ENCODE results near the gene CHI3L2. TPM values are rescaled to one million over a fixed set of nuclear protein-coding genes. Genes with fewer than 3 reads are reported as not detected.
A peak's percentile ranks its signal among the peaks of the same experiment; 100 is the strongest.

The CHI3L2 gene
- total and polyA plus RNA-seq, 2 donors (not counting 1 experiment from before 2014, with no cell fraction given) = 9.2 to 31.5 TPM

GRCh38 chr1:111272081-111272480 lies 44.6 kb downstream of the CHI3L2 start:
- Histone ChIP-seq H4K20me1 (ENCODE audit: control insufficient read depth, insufficient read depth, low read length, poor library complexity, severe bottlenecking) (no peaks in the 10 kb centered on the region), H3K4me2 (replicated peaks; ENCODE audit: low read depth, low read length, poor library complexity, severe bottlenecking) (peak overlapping the region; percentile 81), H3K27me3 (replicated peaks in 1 of 4; ENCODE audit: control extremely low read depth in 1 of 4, control insufficient read depth in 3 of 4, insufficient read depth in 4 of 4, low read length in 3 of 4) (peaks cover 0 to 35% (median 25%) of the 10 kb centered on the region in 4 experiments), H3K9me3 (ENCODE audit: control extremely low read depth in 1 of 3, control insufficient read depth in 2 of 3, insufficient read depth in 1 of 3, low read length in 2 of 3) (peaks cover 3 to 13% (median 6%) of the 10 kb centered on the region in 3 donors), H2AFZ (ENCODE audit: insufficient read depth, low read depth, low read length, poor library complexity, severe bottlenecking) (no peak overlapping the region), H3K79me2 (ENCODE audit: control insufficient read depth, insufficient read depth, low read length) (no peaks in the 10 kb centered on the region), H3K4me1 (ENCODE audit: control insufficient read depth in 2 of 2, insufficient read depth in 2 of 2, low read length in 2 of 2) (peaks cover 21 to 22% of the 10 kb centered on the region in 2 donors), H3K4me3 (ENCODE audit: control extremely low read depth in 1 of 5, extremely low read depth in 1 of 5, insufficient read depth in 1 of 5, low read depth in 2 of 5, low read length in 4 of 5) (no peak overlapping the region), H3K36me3 (replicated peaks in 1 of 2; ENCODE audit: control extremely low read depth in 1 of 2, control insufficient read depth in 1 of 2, extremely low read depth in 1 of 2, insufficient read depth in 2 of 2, low read length in 1 of 2) (no peaks in the 10 kb centered on the region), H3K27ac (ENCODE audit: low read length in 2 of 2) (no peak overlapping the region), H3K9ac (ENCODE audit: low read length) (no peak overlapping the region)
- ChIA-PET POLR2A (interaction anchor here (0.6 kb wide), 1 partner anchor 51 kb away, joined by 5 read pairs; no protein-coding TSS in a partner anchor), CTCF (no interaction called here)
- Mint-ChIP-seq H3K27ac (no peak overlapping the region), H3K27me3 (peaks cover 36% of the 10 kb centered on the region), H3K9me3 (ENCODE audit: insufficient read depth) (no peaks in the 10 kb centered on the region), H3K4me1 (peaks cover 21% of the 10 kb centered on the region), H3K4me3 (peak overlapping the region; percentile 81)
- DNase-seq (no peak), ATAC-seq (ENCODE audit: low read depth) (no peak)
- intact Hi-C loops (cut with micrococcal nuclease) = no loop called here
- TF ChIP-seq EZH2 (IDR thresholded peaks at IDR 0.05; ENCODE audit: borderline replicate concordance, insufficient read depth, low read depth, low read length, poor library complexity, severe bottlenecking) (no peak), CTCF (IDR thresholded peaks at IDR 0.05) (no peak)
- 100% methylated on average over 1 of the region's 3 CpGs for WGBS (ENCODE audit: insufficient coverage)

- ATAC-seq (ENCODE audit: low read depth) (no peak), DNase-seq (no peak)
- intact Hi-C loops (cut with micrococcal nuclease) = no loop called here
- Mint-ChIP-seq H3K27me3 (peaks cover 42% of the 10 kb centered on the region), H3K4me1 (peaks cover 21% of the 10 kb centered on the region), H3K27ac (no peak overlapping the region), H3K9me3 (ENCODE audit: insufficient read depth) (no peaks in the 10 kb centered on the region), H3K4me3 (peak overlapping the region; percentile 12)
- TF ChIP-seq CTCF (IDR thresholded peaks at IDR 0.05) (no peak), EZH2 (IDR thresholded peaks at IDR 0.05; ENCODE audit: borderline replicate concordance, insufficient read depth, low read depth, low read length, poor library complexity, severe bottlenecking) (no peak)
- Histone ChIP-seq H3K4me3 (ENCODE audit: control extremely low read depth in 1 of 5, extremely low read depth in 1 of 5, insufficient read depth in 1 of 5, low read depth in 2 of 5, low read length in 4 of 5) (no peak overlapping the region), H3K27ac (ENCODE audit: low read length in 2 of 2) (no peak overlapping the region), H3K79me2 (ENCODE audit: control insufficient read depth, insufficient read depth, low read length) (no peaks in the 10 kb centered on the region), H3K27me3 (replicated peaks in 1 of 4; ENCODE audit: control extremely low read depth in 1 of 4, control insufficient read depth in 3 of 4, insufficient read depth in 4 of 4, low read length in 3 of 4) (peaks cover 0 to 31% (median 25%) of the 10 kb centered on the region in 4 experiments), H4K20me1 (ENCODE audit: control insufficient read depth, insufficient read depth, low read length, poor library complexity, severe bottlenecking) (no peaks in the 10 kb centered on the region), H3K36me3 (replicated peaks in 1 of 2; ENCODE audit: control extremely low read depth in 1 of 2, control insufficient read depth in 1 of 2, extremely low read depth in 1 of 2, insufficient read depth in 2 of 2, low read length in 1 of 2) (no peaks in the 10 kb centered on the region), H3K9ac (ENCODE audit: low read length) (no peak overlapping the region), H2AFZ (ENCODE audit: insufficient read depth, low read depth, low read length, poor library complexity, severe bottlenecking) (no peak overlapping the region), H3K4me1 (ENCODE audit: control insufficient read depth in 2 of 2, insufficient read depth in 2 of 2, low read length in 2 of 2) (peaks cover 21 to 22% of the 10 kb centered on the region in 2 donors), H3K4me2 (replicated peaks; ENCODE audit: low read depth, low read length, poor library complexity, severe bottlenecking) (no peak overlapping the region), H3K9me3 (ENCODE audit: control extremely low read depth in 1 of 3, control insufficient read depth in 2 of 3, insufficient read depth in 1 of 3, low read length in 2 of 3) (peaks cover 3 to 13% (median 5%) of the 10 kb centered on the region in 3 donors)
- ChIA-PET CTCF (no interaction called here), POLR2A (no interaction called here)
- WGBS (ENCODE audit: insufficient coverage) = no CpG with 5 or more reads among the region's 4 CpGs
Observed at GRCh38 chr1:111274653-111275052, 47.1 kb downstream of the CHI3L2 start.

Measured in B cell (primary cell).